Measurements from ENCODE around the gene RPS10. TPM values are rescaled to one million over a fixed set of nuclear protein-coding genes. Genes with fewer than 3 reads are reported as not detected.

RPS10 gene
- total and polyA plus RNA-seq, 2 of the 8 experiments (the other 6 are each of a cell fraction or from before 2014, with no cell fraction given) = 2,408 to 11,142 TPM

DNA sequence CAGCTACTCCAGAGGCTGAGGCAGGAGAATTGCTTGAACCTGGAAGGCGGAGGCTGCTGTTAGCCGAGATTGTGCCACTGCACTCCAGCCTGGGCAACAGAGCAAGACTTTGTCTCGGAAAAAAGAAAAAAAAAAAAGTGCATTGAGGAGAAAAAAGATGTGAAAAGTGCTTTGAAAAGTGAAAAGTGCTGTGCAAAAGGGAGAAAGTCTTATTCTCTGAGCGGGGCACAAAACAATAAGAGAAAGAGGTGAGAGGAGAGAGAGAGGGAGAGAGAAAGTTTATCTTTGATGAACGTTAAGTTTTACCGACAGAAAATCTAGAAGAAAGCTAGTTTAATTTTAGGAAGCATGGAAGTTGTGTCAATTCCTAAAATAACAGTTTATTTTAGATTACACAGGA is 36.1 kb upstream of the RPS10 start:
- H2AFZ ChIP-seq (ENCODE audit: low read length) = no peak overlapping the region
- H2BK120ac ChIP-seq (replicated peaks; ENCODE audit: low read depth, low read length) = no peak overlapping the region
- no peaks in the 10 kb centered on the region for H3K9me3 ChIP-seq (ENCODE audit: insufficient read depth in 2 of 2, low read depth in 1 of 2, low read length in 1 of 2)
- H2BK12ac ChIP-seq (ENCODE audit: low read depth, low read length) = no peak overlapping the region
- H2AK5ac ChIP-seq (ENCODE audit: low read depth, low read length) = no peak overlapping the region
- no peak overlapping the region for H3K9ac ChIP-seq (replicated peaks in 1 of 4; ENCODE audit: extremely low read depth in 1 of 4, low read depth in 3 of 4, low read length in 3 of 4)
- CTCF ChIA-PET (ENCODE audit: partially characterized antibody) = interaction anchor here (0.6 to 13.0 kb wide), 9 partner anchors 12 to 303 kb away, joined by 3 to 213 read pairs (median 3); no protein-coding TSS in a partner anchor
- no peak overlapping the region for H2BK20ac ChIP-seq (ENCODE audit: low read length)
- H2BK5ac ChIP-seq (ENCODE audit: low read depth, low read length) = no peak overlapping the region
- H3K4me1 ChIP-seq (replicated peaks in 1 of 4; ENCODE audit: control insufficient read depth in 3 of 4, insufficient read depth in 4 of 4, low read length in 3 of 4) = peaks cover 0 to 24% (median 12%) of the 10 kb centered on the region in 4 experiments; a peak in 6 of 7 replicates
- H3K4me3 ChIP-seq (ENCODE audit: extremely low read depth in 1 of 4, insufficient read depth in 2 of 4, low read depth in 3 of 4, low read length in 4 of 4) = no peak overlapping the region
- H3K23ac ChIP-seq (ENCODE audit: insufficient read length) = no peak overlapping the region
- POLR2A ChIA-PET (ENCODE audit: partially characterized antibody) = interaction anchor here (0.6 to 1.5 kb wide), 3 partner anchors 70 to 226 kb away, joined by 3 to 9 read pairs (median 3); partner anchors contain the start of gene HMGA1
- no peak overlapping the region for H4K5ac ChIP-seq (ENCODE audit: insufficient read length, low read depth, low read length)
- H3K4me2 ChIP-seq (ENCODE audit: insufficient read depth in 1 of 2, low read depth in 2 of 2, low read length in 2 of 2) = 0 out of 4 replicates have a peak overlapping the region, but pooled peaks of 1 of the 2 experiments have one; percentile 48
- H2BK15ac ChIP-seq (ENCODE audit: low read length) = no peak overlapping the region
- peaks cover 14% of the 10 kb centered on the region for H3K23me2 ChIP-seq (ENCODE audit: low read depth, low read length)
- H3K4ac ChIP-seq (replicated peaks; ENCODE audit: insufficient read length, low read depth, low read length) = no peak overlapping the region
- H3K27ac ChIP-seq (ENCODE audit: low read depth, low read length) = no peak overlapping the region
- H3K79me2 ChIP-seq (ENCODE audit: control insufficient read depth in 1 of 2, insufficient read depth in 2 of 2, low read length in 2 of 2) = no peaks in the 10 kb centered on the region
- no peak overlapping the region for H4K91ac ChIP-seq (replicated peaks; ENCODE audit: insufficient read length, low read length)
- FAIRE-seq (no peak), DNase-seq (ENCODE audit: low read depth in 1 of 2, low spot score in 2 of 2) (no peak)
- no peak overlapping the region; the same call in 1 of the 2 replicates for H3K18ac ChIP-seq (ENCODE audit: extremely low read depth, low read length)
- no peaks in the 10 kb centered on the region for H3K79me1 ChIP-seq (ENCODE audit: low read depth, low read length)
- no peak overlapping the region for H4K8ac ChIP-seq (ENCODE audit: extremely low read depth, insufficient read depth, low read length)
- H3K27me3 ChIP-seq (replicated peaks in 1 of 4; ENCODE audit: control insufficient read depth in 3 of 4, extremely low read depth in 1 of 4, insufficient read depth in 3 of 4, low read length in 3 of 4) = peaks cover 0 to 11% (median 8%) of the 10 kb centered on the region in 4 experiments; a peak in 4 of 7 replicates
- WGBS, 2 experiments (ENCODE audit: extremely low coverage in 1 of 2, insufficient coverage in 1 of 2, insufficient read length in 1 of 2, insufficient replicate concordance in 2 of 2, low coverage in 1 of 2, low lambda C conversion rate in 2 of 2, missing lambda C conversion rate in 1 of 2) = 80% methylated on average over 5 of the region's 6 CpGs; no CpG with 5 or more reads in 1 of the 2 experiments
- H4K20me1 ChIP-seq (replicated peaks in 1 of 2; ENCODE audit: control insufficient read depth in 1 of 2, insufficient read depth in 2 of 2, low read length in 2 of 2) = no peaks in the 10 kb centered on the region
- TF ChIP-seq YY1 (IDR thresholded peaks at IDR 0.05; ENCODE audit: low read depth, low read length) (no peak), GABPA (IDR thresholded peaks at IDR 0.05; ENCODE audit: borderline replicate concordance, insufficient read depth, low read length) (no peak), RFX5 (IDR thresholded peaks at IDR 0.05; ENCODE audit: borderline replicate concordance, low read depth, low read length) (no peak), KDM1A (IDR thresholded peaks at IDR 0.05; ENCODE audit: borderline replicate concordance, low read length) (no peak), TAF1 (IDR thresholded peaks at IDR 0.05; ENCODE audit: low read depth, low read length) (no peak)
- H3K36me3 ChIP-seq (ENCODE audit: control insufficient read depth in 2 of 4, insufficient read depth in 4 of 4, low read length in 3 of 4) = no peaks in the 10 kb centered on the region
- H3K14ac ChIP-seq (ENCODE audit: insufficient read length) = no peak overlapping the region
- H3K56ac ChIP-seq (replicated peaks; ENCODE audit: insufficient read length, low read depth, low read length) = no peak overlapping the region
